Upper lobe of right lung (tissue), 1 donor: ENCODE results near the gene TUBGCP3. TPM values are rescaled to one million over a fixed set of nuclear protein-coding genes. Genes with fewer than 3 reads are reported as not detected.
A peak's percentile ranks its signal among the peaks of the same experiment; 100 is the strongest.

Experiments
- ATAC-seq: fragments of 200-7000 bp; cut with Tn5 transposase; one replicate; pipeline ENCODE4 v1.9.1; 2020; ENCODE audit warnings: mild to moderate bottlenecking, moderate library complexity
- DNase-seq: peaks from one replicate; pipeline ENCODE4 v3.0.0-alpha.2; 2020
- H3K27ac ChIP-seq: fragments of 200-600 bp; one replicate; pipeline ENCODE4 v1.8.0; 2022
- H3K27me3 ChIP-seq: fragments of 200-600 bp; one replicate; pipeline ENCODE4 v1.8.0; 2022; ENCODE audit warnings: mild to moderate bottlenecking
- H3K36me3 ChIP-seq: fragments of 200-600 bp; one replicate; pipeline ENCODE4 v1.8.0; 2022
- H3K4me1 ChIP-seq: fragments of 200-600 bp; one replicate; pipeline ENCODE4 v1.8.0; 2022
- H3K4me3 ChIP-seq: fragments of 200-600 bp; one replicate; pipeline ENCODE4 v1.8.0; 2022; ENCODE audit warnings: mild to moderate bottlenecking
- H3K9me3 ChIP-seq: fragments of 200-600 bp; one replicate; pipeline ENCODE4 v1.8.0; 2022
- intact Hi-C: fragments of 100-400 bp; cut with DNase I; formaldehyde crosslinking; loops from one replicate; pipeline ENCODE4 v1.11.0; 2022
- total RNA-seq: library from RNA; stranded (reverse); fragmentation: NEBNext Ultra II Directional; extraction: Animal tissue kit (Norgen Biotek cat#: 25700); gene quantifications from one replicate; pipeline ENCODE4 v1.2.1, GENCODE V29; 2021
- TF ChIP-seq, protein P1 (sequence below): fragments of 200-600 bp; IDR thresholded peaks from one replicate; pipeline ENCODE4 v1.8.0; 2022; ENCODE audit warnings: antibody characterized with exemption
- donor health status: DM: no; HTN: yes; CAD: no; lungs with severe emphysema.

TUBGCP3 gene
- total RNA-seq, 1 donor from 2014 or later, result 33.9 TPM

DNA sequence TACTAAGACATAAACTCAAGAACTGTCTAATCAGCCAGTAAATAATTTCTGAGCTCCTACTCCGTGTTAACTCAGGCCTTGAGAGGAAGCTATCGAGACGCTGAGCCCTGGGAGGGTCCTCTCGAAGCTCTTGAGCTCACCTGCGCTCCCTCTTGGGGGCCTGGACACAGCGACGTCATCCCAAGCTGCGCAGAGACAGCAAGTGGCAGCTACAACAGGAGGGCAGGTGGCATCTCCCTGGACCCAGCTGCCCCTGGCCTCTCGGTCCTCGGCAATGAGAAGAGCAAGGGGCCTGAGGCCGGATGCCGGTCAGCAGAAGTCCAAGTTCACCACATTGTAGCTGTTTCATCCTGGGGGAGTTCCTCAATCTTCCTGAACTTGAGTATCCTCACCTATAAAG is 30.5 kb upstream of the TUBGCP3 start:
- Histone ChIP-seq H3K27me3 (no peaks in the 10 kb centered on the region), H3K4me3 (no peak overlapping the region), H3K9me3 (no peaks in the 10 kb centered on the region), H3K4me1 (no peaks in the 10 kb centered on the region), H3K27ac (no peak overlapping the region), H3K36me3 (no peaks in the 10 kb centered on the region)
- no peak for DNase-seq
- TF ChIP-seq, protein P1, sequence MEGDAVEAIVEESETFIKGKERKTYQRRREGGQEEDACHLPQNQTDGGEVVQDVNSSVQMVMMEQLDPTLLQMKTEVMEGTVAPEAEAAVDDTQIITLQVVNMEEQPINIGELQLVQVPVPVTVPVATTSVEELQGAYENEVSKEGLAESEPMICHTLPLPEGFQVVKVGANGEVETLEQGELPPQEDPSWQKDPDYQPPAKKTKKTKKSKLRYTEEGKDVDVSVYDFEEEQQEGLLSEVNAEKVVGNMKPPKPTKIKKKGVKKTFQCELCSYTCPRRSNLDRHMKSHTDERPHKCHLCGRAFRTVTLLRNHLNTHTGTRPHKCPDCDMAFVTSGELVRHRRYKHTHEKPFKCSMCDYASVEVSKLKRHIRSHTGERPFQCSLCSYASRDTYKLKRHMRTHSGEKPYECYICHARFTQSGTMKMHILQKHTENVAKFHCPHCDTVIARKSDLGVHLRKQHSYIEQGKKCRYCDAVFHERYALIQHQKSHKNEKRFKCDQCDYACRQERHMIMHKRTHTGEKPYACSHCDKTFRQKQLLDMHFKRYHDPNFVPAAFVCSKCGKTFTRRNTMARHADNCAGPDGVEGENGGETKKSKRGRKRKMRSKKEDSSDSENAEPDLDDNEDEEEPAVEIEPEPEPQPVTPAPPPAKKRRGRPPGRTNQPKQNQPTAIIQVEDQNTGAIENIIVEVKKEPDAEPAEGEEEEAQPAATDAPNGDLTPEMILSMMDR, result no peak
- intact Hi-C loops, result no loop called here
- ATAC-seq, result no peak

DNA sequence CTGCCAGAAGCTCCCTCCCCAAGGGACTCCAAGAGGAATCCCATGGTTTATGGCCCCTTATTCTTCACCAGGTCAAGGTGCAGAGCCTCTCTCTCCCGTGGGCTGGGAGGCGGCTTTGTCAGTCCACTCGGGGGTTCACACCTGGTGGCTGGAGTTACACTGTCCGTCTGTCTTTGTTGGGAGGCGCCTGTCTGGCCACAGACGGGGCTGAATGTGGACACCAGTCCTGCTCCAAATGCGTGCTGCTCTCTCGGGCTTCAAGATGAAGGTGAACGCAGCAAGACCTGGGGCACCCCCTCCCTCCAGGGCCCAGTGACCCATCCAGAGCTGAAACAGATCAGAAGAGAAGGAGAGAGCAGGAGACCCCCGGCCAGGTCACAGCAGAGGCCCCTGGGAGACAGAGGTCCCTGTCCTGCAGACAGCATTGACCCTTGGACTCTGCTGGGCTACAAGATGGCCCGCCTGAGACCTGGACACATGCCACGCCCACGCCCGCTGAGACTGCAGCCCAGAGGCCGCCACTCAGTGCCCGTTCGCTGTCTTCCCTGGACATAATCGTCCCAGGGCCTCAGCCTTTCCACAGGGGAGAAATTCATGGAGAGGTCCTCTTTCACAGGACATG is 29.9 kb upstream of the TUBGCP3 start:
- Histone ChIP-seq H3K27me3 (no peaks in the 10 kb centered on the region), H3K27ac (no peak overlapping the region), H3K36me3 (no peaks in the 10 kb centered on the region), H3K4me1 (no peaks in the 10 kb centered on the region), H3K4me3 (no peak overlapping the region), H3K9me3 (no peaks in the 10 kb centered on the region)
- intact Hi-C loops, result no loop called here
- DNase-seq (no peak), ATAC-seq (no peak)
- TF ChIP-seq, protein P1, result no peak

DNA sequence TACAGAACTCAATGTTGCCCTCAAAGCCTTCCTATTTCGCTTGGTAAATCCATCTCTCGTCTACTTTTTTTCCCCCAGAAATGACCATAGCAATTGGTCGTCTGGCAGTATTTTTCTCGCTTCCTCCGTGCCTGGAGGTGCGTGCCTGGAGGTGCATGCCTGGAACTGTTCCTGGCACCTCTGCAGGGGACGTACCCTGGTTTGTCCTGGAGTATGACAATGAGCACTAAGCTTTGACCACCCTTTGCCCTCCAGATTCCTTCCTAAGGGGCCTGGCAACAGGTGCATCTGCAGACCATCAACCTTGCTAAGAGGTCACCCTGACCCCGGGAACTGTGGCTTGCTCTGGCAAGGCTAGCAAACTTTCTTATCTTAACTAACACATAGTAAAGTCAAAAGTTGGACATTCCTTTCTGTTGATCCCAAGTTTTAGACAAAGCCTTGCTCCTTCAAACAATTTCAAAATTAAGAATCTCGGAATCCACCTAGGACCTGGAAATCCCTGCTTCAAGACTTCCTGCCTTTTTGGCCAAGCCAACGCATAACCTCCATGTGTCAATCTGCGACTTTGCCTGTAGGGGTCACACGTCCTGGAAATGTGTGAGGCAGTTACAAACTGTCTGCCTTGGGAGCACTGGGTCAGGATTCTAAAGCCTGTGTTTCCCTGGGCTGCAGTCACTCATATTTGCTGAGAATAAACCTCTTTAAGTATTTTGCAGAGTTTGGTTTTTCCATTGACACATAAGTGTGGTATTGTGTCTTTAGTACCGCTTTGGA is 28.8 kb upstream of the TUBGCP3 start:
- Histone ChIP-seq H3K4me3 (no peak overlapping the region), H3K4me1 (no peaks in the 10 kb centered on the region), H3K27ac (no peak overlapping the region), H3K36me3 (no peaks in the 10 kb centered on the region), H3K9me3 (no peaks in the 10 kb centered on the region), H3K27me3 (no peaks in the 10 kb centered on the region)
- intact Hi-C loops, result no loop called here
- TF ChIP-seq, protein P1, result peak; percentile 61
- no peak for DNase-seq
- ATAC-seq, result peak; percentile 69

DNA sequence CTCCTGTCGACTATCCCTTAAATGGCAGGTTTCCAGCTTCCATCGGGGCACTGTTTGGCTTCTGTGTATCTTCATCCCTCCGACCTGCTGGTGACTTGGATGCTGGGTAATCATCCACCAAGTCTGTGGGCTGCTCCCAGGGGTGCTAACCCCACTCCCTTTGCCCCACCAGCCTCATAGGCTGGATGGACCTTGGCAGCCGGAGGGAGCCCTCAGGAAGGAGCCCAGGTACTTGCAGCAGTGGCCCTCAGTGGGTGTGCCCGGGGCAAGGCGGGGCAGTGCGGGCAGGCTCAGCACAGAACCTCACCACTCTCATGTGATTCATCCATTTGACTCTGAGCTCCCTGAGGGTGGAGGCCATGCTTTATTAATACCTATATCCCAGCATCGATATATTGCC is 27.4 kb upstream of the TUBGCP3 start:
- DNase-seq, result no peak
- H3K36me3 ChIP-seq, result no peaks in the 10 kb centered on the region
- H3K27me3 ChIP-seq, result no peaks in the 10 kb centered on the region
- no peaks in the 10 kb centered on the region for H3K9me3 ChIP-seq
- TF ChIP-seq, protein P1, result no peak
- no peak overlapping the region for H3K4me3 ChIP-seq
- H3K4me1 ChIP-seq, result no peaks in the 10 kb centered on the region
- no peak overlapping the region for H3K27ac ChIP-seq
- intact Hi-C loops, result no loop called here
- no peak for ATAC-seq

DNA sequence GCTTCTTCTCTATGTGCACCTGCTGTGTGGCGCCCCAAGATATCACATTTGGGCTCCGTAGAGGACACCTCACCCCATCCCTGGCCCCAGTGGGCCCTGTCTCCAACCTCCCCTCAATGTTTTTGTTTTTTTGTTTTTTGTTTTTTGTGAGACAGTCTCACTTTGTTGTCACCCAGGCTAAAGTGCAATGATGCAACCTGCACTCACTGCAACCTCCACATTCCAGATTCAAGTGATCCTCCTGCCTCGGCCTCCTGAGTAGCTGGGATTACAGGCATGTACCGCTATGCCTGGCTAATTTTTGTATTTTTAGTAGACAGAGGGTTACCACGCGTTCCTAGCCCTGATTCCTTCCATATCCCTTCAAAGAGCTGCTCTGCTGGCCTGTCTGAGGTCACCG is 26.9 kb upstream of the TUBGCP3 start:
- H3K9me3 ChIP-seq, result no peaks in the 10 kb centered on the region
- H3K4me3 ChIP-seq, result no peak overlapping the region
- no peaks in the 10 kb centered on the region for H3K27me3 ChIP-seq
- no peaks in the 10 kb centered on the region for H3K4me1 ChIP-seq
- H3K36me3 ChIP-seq, result no peaks in the 10 kb centered on the region
- no peak for ATAC-seq
- DNase-seq, result no peak
- no peak overlapping the region for H3K27ac ChIP-seq
- TF ChIP-seq, protein P1, result no peak
- intact Hi-C loops, result no loop called here
